CD4-positive, alpha-beta T cell (primary cell): Measurements from ENCODE around the gene ZNF77. TPM values are rescaled to one million over a fixed set of nuclear protein-coding genes. Genes with fewer than 3 reads are reported as not detected.
A peak's percentile ranks its signal among the peaks of the same experiment; 100 is the strongest.

Source experiments
- ATAC-seq: fragments of 200-7000 bp; cut with Tn5 transposase; one replicate; pipeline ENCODE4 v1.10.0; 2022; ENCODE audit warnings: mild to moderate bottlenecking; ENCODE audit not compliant: poor library complexity
- CTCF ChIA-PET: fragments of 350-600 bp; sonication (Branson Sonifier 250); formaldehyde crosslinking; loops from one replicate; lab custom pipeline; 2021; ENCODE audit warnings: antibody characterized with exemption, inconsistent platforms; lab: Charles Lee
- POLR2A ChIA-PET: fragments of 350-600 bp; sonication (Branson Sonifier 250); formaldehyde crosslinking; loops from one replicate; lab custom pipeline; 2021; ENCODE audit warnings: antibody characterized with exemption, inconsistent platforms; lab: Charles Lee
- DNase-seq, 14 experiments: peaks; one replicate each; pipeline ENCODE4 v3.0.0-alpha.2; 2013 to 2020; ENCODE audit warnings: mixed read lengths in 2 of 14
- H3K27ac ChIP-seq, 2 donors: one replicate each; pipeline versions ENCODE4 v1.5.1 to v1.7.0; 2013; ENCODE audit warnings: low read length in 2 of 2, low read depth in 1 of 2, mild to moderate bottlenecking in 1 of 2
- H3K27me3 ChIP-seq, 2 experiments: 1 replicate in 1 of 2; 2 replicates in 1 of 2; pipeline versions ENCODE4 v1.6.1 to v1.7.0; 2013; ENCODE audit warnings: low read length in 2 of 2, control low read depth in 1 of 2, mild to moderate bottlenecking in 1 of 2, moderate library complexity in 1 of 2; ENCODE audit not compliant: insufficient read depth in 2 of 2, control insufficient read depth in 1 of 2
- H3K36me3 ChIP-seq: one replicate; pipeline ENCODE4 v1.6.1; 2013; ENCODE audit warnings: low read length, control low read depth; ENCODE audit not compliant: insufficient read depth
- H3K4me1 ChIP-seq: one replicate; pipeline ENCODE4 v1.6.1; 2013; ENCODE audit warnings: low read length, control low read depth; ENCODE audit not compliant: insufficient read depth
- H3K4me3 ChIP-seq: one replicate; pipeline ENCODE4 v1.5.1; 2013; ENCODE audit warnings: mild to moderate bottlenecking, low read length, moderate library complexity
- H3K9me3 ChIP-seq, 2 experiments: 1 replicate in 1 of 2; 2 replicates in 1 of 2; pipeline versions ENCODE4 v1.6.1 to v1.7.0; 2013; ENCODE audit warnings: low read length in 2 of 2, mild to moderate bottlenecking in 2 of 2, control low read depth in 1 of 2, moderate library complexity in 1 of 2; ENCODE audit not compliant: control insufficient read depth in 1 of 2, insufficient read depth in 1 of 2
- H3K27ac Mint-ChIP-seq: one replicate; pipeline ENCODE4 v1.8.0; 2020; ENCODE audit warnings: mixed read lengths
- H3K27me3 Mint-ChIP-seq: one replicate; pipeline ENCODE4 v1.8.0; 2021; ENCODE audit warnings: mixed read lengths
- H3K36me3 Mint-ChIP-seq: one replicate; pipeline ENCODE4 v1.8.0; 2021; ENCODE audit warnings: low read depth, mixed read lengths
- H3K4me1 Mint-ChIP-seq: one replicate; pipeline ENCODE4 v1.8.0; 2021; ENCODE audit warnings: low read depth, mixed read lengths
- H3K4me3 Mint-ChIP-seq: one replicate; pipeline ENCODE4 v1.8.0; 2020; ENCODE audit warnings: mild to moderate bottlenecking, mixed read lengths
- H3K9me3 Mint-ChIP-seq: one replicate; pipeline ENCODE4 v1.8.0; 2020; ENCODE audit warnings: mixed read lengths
- CTCF ChIP-seq: fragments of 200-600 bp; IDR thresholded peaks from one replicate; pipeline ENCODE4 v1.8.0; 2022; ENCODE audit warnings: antibody characterized with exemption, mild to moderate bottlenecking
- intact Hi-C, 2 experiments: fragments of 100-400 bp; cut with DNase I in 1 of 2; cut with micrococcal nuclease in 1 of 2; formaldehyde crosslinking; loops; one replicate each; pipeline versions ENCODE4 v1.15.1 to v1.9.0; 2023 to 2025; cut with DNase I, micrococcal nuclease
- total RNA-seq, 174 experiments: library from RNA in 2 of 174; stranded (reverse) in 2 of 174; gene quantifications; one replicate each; pipeline ENCODE4 v1.2.3 and lab custom pipeline; 2021 to 2026

ZNF77 gene
- total RNA-seq, 2 experiments from 2014 or later: 2.0 to 2.4 TPM

GRCh38 chr19:2963122-2963521, 18.4 kb upstream of the ZNF77 start:
- POLR2A ChIA-PET: interaction anchor here (1.0 to 1.3 kb wide), 2 partner anchors 85 to 223 kb away, joined by 3 read pairs; partner anchors contain the start of gene NCLN
- no peaks in the 10 kb centered on the region for H3K9me3 Mint-ChIP-seq
- Histone ChIP-seq H3K4me3 (no peak overlapping the region), H3K36me3 (no peaks in the 10 kb centered on the region), H3K4me1 (peaks cover 2% of the 10 kb centered on the region), H3K27me3 (no peaks in the 10 kb centered on the region), H3K27ac (no peak overlapping the region), H3K9me3 (peaks cover 0 to 4% of the 10 kb centered on the region in 2 experiments)
- CTCF ChIA-PET: interaction anchor here (1.1 to 3.3 kb wide), 4 partner anchors 13 to 313 kb away, joined by 3 to 27 read pairs (median 4); no protein-coding TSS in a partner anchor
- no peak for ATAC-seq
- no peak overlapping the region for H3K4me3 Mint-ChIP-seq
- no peak for TF ChIP-seq CTCF
- H3K36me3 Mint-ChIP-seq: no peaks in the 10 kb centered on the region
- peaks cover 4% of the 10 kb centered on the region for H3K27me3 Mint-ChIP-seq
- DNase-seq: no peak
- no peak overlapping the region for H3K27ac Mint-ChIP-seq
- intact Hi-C loops: loop anchor here in 1 of 2 experiments (2.0 to 5.0 kb wide), 4 partner anchors 99 to 288 kb away; partner anchors contain the start of gene TLE5
- H3K4me1 Mint-ChIP-seq: peaks cover 7% of the 10 kb centered on the region

- DNase-seq: peak in 12 of 14 experiments; percentile 6 to 92 (median 40)
- no peaks in the 10 kb centered on the region for H3K36me3 ChIP-seq
- H3K9me3 Mint-ChIP-seq: no peaks in the 10 kb centered on the region
- POLR2A ChIA-PET: interaction anchor here (0.6 to 1.6 kb wide), 7 partner anchors 12 to 224 kb away, joined by 3 to 6 read pairs (median 3); partner anchors contain the start of gene NCLN
- H3K27ac ChIP-seq: no peak overlapping the region
- ATAC-seq: peak; percentile 97
- TF ChIP-seq CTCF: peak; percentile 76
- no peaks in the 10 kb centered on the region for H3K36me3 Mint-ChIP-seq
- peak overlapping the region; percentile 21 for H3K27ac Mint-ChIP-seq
- H3K4me1 Mint-ChIP-seq: peaks cover 7% of the 10 kb centered on the region
- peaks cover 4% of the 10 kb centered on the region for H3K27me3 Mint-ChIP-seq
- peaks cover 0 to 4% of the 10 kb centered on the region in 2 experiments for H3K9me3 ChIP-seq
- H3K27me3 ChIP-seq: no peaks in the 10 kb centered on the region
- intact Hi-C loops: loop anchor here (1.0 to 5.0 kb wide), 8 partner anchors 100 to 289 kb away; partner anchors contain the start of gene TLE5 (in 1 of the 2)
- peak overlapping the region; percentile 8 for H3K4me3 Mint-ChIP-seq
- H3K4me1 ChIP-seq: peaks cover 2% of the 10 kb centered on the region
- H3K4me3 ChIP-seq: no peak overlapping the region
- CTCF ChIA-PET: interaction anchor here (0.6 to 3.3 kb wide), 10 partner anchors 8 to 1914 kb away, joined by 3 to 27 read pairs (median 4); no protein-coding TSS in a partner anchor
These were observed 17.4 kb upstream of the ZNF77 start for GRCh38 chr19:2962018-2962670.

GRCh38 chr19:2960120-2960519, 15.3 kb upstream of the ZNF77 start:
- Histone ChIP-seq H3K4me3 (no peak overlapping the region), H3K9me3 (peaks cover 0 to 4% of the 10 kb centered on the region in 2 experiments), H3K27ac (no peak overlapping the region), H3K36me3 (no peaks in the 10 kb centered on the region), H3K4me1 (peaks cover 2% of the 10 kb centered on the region), H3K27me3 (no peaks in the 10 kb centered on the region)
- no peak overlapping the region for H3K27ac Mint-ChIP-seq
- DNase-seq (no peak), ATAC-seq (no peak)
- H3K9me3 Mint-ChIP-seq: no peaks in the 10 kb centered on the region
- TF ChIP-seq CTCF: no peak
- CTCF ChIA-PET: interaction anchor here (1.2 kb wide), 1 partner anchor 149 kb away, joined by 3 read pairs; no protein-coding TSS in a partner anchor
- no peak overlapping the region for H3K4me3 Mint-ChIP-seq
- H3K27me3 Mint-ChIP-seq: peaks cover 4% of the 10 kb centered on the region
- peaks cover 7% of the 10 kb centered on the region for H3K4me1 Mint-ChIP-seq
- intact Hi-C loops: loop anchor here in 1 of 2 experiments (5.0 kb wide), 1 partner anchor 102 kb away; the partner anchor contains the start of gene TLE5
- H3K36me3 Mint-ChIP-seq: no peaks in the 10 kb centered on the region
- POLR2A ChIA-PET: no interaction called here
